A673 (cell line): Measurements from ENCODE around the gene RHEB.

Experiments
- CTCF ChIP-seq: fragments of 300-800, 200-600 bp; sonication (generic); conservative IDR thresholded peaks from 2 replicates; pipeline ENCODE4 v1.5.1; 2017; ENCODE audit warnings: low read depth, mild to moderate bottlenecking, antibody characterized with exemption, low read length, moderate library complexity, mixed read lengths
- EZH2 ChIP-seq: fragments of 200-600 bp; sonication (generic); IDR thresholded peaks from 2 replicates; pipeline ENCODE4 v1.6.1; 2017; ENCODE audit warnings: borderline replicate concordance, low read depth, mild to moderate bottlenecking, mixed read lengths, antibody characterized with exemption, low read length; ENCODE audit not compliant: poor library complexity, severe bottlenecking

- no peak for TF ChIP-seq EZH2
- 0 out of 2 replicates have a peak, but pooled peaks have one; percentile 19 for TF ChIP-seq CTCF
These were observed 86.8 kb downstream of the RHEB start for GRCh38 chr7:151432658-151433521.
